ENCODE results near the gene SRBD1. TPM values are rescaled to one million over a fixed set of nuclear protein-coding genes. Genes with fewer than 3 reads are reported as not detected.

Gene SRBD1
- polyA plus RNA-seq, 2 of the 4 experiments (the other 2 are of a cell fraction) = 11.0 to 13.7 TPM

DNA sequence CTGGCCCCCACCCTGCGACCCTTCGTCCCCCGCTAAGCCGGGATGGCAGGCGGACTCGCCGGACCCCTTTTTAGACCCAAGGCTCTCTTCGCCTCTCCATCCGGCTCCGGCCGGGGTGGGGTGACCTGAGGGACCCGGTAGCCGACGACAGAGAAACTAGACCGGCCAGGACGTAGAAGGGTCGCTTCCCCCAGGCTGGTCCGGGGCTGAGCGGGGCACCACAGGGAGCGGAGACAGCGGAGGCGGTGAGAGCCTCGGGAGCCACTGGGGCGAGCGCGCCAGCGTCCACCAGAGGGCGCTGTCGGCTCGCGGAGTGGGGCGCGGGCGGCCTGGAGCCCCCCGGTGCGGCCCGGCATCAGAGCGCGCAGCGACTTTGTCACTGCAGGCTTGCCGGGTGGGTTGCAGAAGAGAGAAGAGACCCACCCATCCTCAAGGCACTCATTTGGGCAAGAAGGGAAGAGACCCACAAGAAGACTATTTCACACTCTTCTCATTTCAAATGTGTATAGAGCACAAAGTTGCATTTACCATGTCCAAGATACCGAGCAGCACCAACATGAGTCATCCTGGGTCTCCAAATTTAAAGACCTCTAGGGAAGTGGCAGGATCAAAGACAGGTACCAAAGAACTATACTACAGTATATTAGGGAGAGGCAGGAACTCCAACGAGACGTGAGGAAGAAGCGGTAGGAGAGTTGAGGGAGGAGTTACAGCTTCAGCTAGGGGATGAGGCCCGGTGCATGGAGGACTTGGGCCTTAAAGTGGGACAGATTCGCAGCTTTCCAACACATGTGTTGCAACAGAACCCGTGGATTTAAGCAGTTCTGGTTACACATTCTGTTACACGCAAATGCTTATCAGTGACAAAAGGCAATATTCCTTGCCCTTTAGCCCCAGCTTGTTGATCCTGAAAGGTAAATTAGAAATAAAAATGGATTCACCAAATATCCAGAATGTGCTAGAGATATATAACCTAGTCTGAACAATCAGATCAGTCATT, 32.8 kb upstream of the SRBD1 start:
- peak overlapping the region; percentile 89 to 93 for H3K27ac ChIP-seq
- peak overlapping the region; percentile 96 for H3K4me2 ChIP-seq
- ChIA-PET POLR2A (interaction anchor here (1.1 kb wide), 1 partner anchor 292 kb away, joined by 5 read pairs; no protein-coding TSS in a partner anchor), CTCF (interaction anchor here (0.6 to 4.8 kb wide), 42 partner anchors 9 to 815 kb away, joined by 3 to 76 read pairs (median 4); no protein-coding TSS in a partner anchor)
- TF ChIP-seq, protein P1, sequence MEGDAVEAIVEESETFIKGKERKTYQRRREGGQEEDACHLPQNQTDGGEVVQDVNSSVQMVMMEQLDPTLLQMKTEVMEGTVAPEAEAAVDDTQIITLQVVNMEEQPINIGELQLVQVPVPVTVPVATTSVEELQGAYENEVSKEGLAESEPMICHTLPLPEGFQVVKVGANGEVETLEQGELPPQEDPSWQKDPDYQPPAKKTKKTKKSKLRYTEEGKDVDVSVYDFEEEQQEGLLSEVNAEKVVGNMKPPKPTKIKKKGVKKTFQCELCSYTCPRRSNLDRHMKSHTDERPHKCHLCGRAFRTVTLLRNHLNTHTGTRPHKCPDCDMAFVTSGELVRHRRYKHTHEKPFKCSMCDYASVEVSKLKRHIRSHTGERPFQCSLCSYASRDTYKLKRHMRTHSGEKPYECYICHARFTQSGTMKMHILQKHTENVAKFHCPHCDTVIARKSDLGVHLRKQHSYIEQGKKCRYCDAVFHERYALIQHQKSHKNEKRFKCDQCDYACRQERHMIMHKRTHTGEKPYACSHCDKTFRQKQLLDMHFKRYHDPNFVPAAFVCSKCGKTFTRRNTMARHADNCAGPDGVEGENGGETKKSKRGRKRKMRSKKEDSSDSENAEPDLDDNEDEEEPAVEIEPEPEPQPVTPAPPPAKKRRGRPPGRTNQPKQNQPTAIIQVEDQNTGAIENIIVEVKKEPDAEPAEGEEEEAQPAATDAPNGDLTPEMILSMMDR (IDR thresholded peaks at IDR 0.05) = peak; percentile 99
- TF ChIP-seq RNF2 (IDR thresholded peaks at IDR 0.05; ENCODE audit: borderline replicate concordance, low read depth) = 0 out of 2 replicates have a peak, but pooled peaks have one; percentile 63
- TF ChIP-seq ZC3H11A (IDR thresholded peaks at IDR 0.05) = no peak
- TF ChIP-seq RAD21 (conservative IDR thresholded peaks at IDR 0.05 in 1 of 2, IDR thresholded peaks at IDR 0.05 in 1 of 2) = peak; percentile 94 to 100
- TF ChIP-seq SREBF2 (IDR thresholded peaks at IDR 0.05) = no peak
- TF ChIP-seq FOSL2 (IDR thresholded peaks at IDR 0.05) = no peak
- TF ChIP-seq FOSL2 (CRISPR knock-in tag; IDR thresholded peaks at IDR 0.05) = peak; percentile 72
- TF ChIP-seq SMC3 (IDR thresholded peaks at IDR 0.05) = peak; percentile 99
- ATAC-seq (peak; percentile 94 to 99), DNase-seq (ENCODE audit: low read depth in 1 of 2, low spot score in 1 of 2) (peak; percentile 61 to 90), FAIRE-seq (no peak)
- peak overlapping the region; percentile 63 for H3K4me3 ChIP-seq
- H3K4me1 ChIP-seq = peaks cover 15% of the 10 kb centered on the region
- no peaks in the 10 kb centered on the region for H3K9me3 ChIP-seq
- WGBS (ENCODE audit: missing lambda C conversion rate) = 19% methylated on average over 30 of the region's 49 CpGs

DNA sequence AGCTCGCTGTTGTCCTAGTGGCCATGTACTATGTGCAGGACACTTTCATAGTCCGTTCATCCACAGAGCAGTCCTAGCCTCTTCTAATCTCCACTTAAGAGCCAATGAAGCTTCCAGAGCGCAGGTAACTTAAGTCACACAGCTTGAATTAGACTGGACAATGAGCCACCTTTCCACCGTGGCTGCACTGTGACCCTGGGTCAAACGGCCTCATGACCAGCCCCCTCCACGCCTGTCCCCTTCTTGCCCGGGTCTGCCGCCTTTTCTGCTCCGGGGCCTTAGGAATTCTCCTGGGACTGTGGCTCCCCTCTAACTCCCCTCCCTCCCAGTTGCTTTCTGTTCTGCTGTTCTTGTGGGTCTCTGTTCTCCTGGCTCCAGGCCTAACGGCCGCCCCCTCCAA, 32.0 kb upstream of the SRBD1 start:
- no peaks in the 10 kb centered on the region for H3K9me3 ChIP-seq
- ATAC-seq (peak; percentile 22 to 51), DNase-seq (ENCODE audit: low read depth in 1 of 2, low spot score in 1 of 2) (no peak), FAIRE-seq (no peak)
- H3K4me2 ChIP-seq = peak overlapping the region; percentile 96
- peaks cover 10% of the 10 kb centered on the region for H3K4me1 ChIP-seq
- ChIA-PET POLR2A (no interaction called here), CTCF (interaction anchor here (0.6 to 3.5 kb wide), 25 partner anchors 9 to 724 kb away, joined by 3 to 33 read pairs (median 3); no protein-coding TSS in a partner anchor)
- H3K27ac ChIP-seq = peak overlapping the region; percentile 89 to 93
- TF ChIP-seq POLR2AphosphoS2 (conservative IDR thresholded peaks at IDR 0.05; ENCODE audit: low read length) (no peak), CHD2 (IDR thresholded peaks at IDR 0.05; ENCODE audit: low read length, partially characterized antibody) (no peak), RNF2 (IDR thresholded peaks at IDR 0.05; ENCODE audit: borderline replicate concordance, low read depth) (no peak), GATA3 (IDR thresholded peaks at IDR 0.05; ENCODE audit: borderline replicate concordance) (no peak), MYC (IDR thresholded peaks at IDR 0.05; ENCODE audit: borderline replicate concordance, low read length) (no peak), RARB (CRISPR knock-in tag; IDR thresholded peaks at IDR 0.05) (no peak), MAFK (IDR thresholded peaks at IDR 0.05; ENCODE audit: partially characterized antibody) (no peak), HDAC2 (IDR thresholded peaks at IDR 0.05) (no peak), NPAS2 (CRISPR knock-in tag; IDR thresholded peaks at IDR 0.05; ENCODE audit: borderline replicate concordance) (no peak), FOSB (CRISPR knock-in tag; IDR thresholded peaks at IDR 0.05) (no peak), ESRRA (IDR thresholded peaks at IDR 0.05; ENCODE audit: borderline replicate concordance, low read length) (no peak), KDM5A (IDR thresholded peaks at IDR 0.05) (no peak), HEYL (CRISPR knock-in tag; IDR thresholded peaks at IDR 0.05) (no peak), RFX5 (IDR thresholded peaks at IDR 0.05) (no peak), ZC3H11A (IDR thresholded peaks at IDR 0.05) (no peak), HOXA7 (CRISPR knock-in tag; IDR thresholded peaks at IDR 0.05) (no peak), EP300 (IDR thresholded peaks at IDR 0.05) (no peak)
- TF ChIP-seq, protein P2, sequence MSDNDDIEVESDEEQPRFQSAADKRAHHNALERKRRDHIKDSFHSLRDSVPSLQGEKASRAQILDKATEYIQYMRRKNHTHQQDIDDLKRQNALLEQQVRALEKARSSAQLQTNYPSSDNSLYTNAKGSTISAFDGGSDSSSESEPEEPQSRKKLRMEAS (IDR thresholded peaks at IDR 0.05) = no peak
- WGBS (ENCODE audit: missing lambda C conversion rate) = 23% methylated on average over 11 of the region's 11 CpGs
- peak overlapping the region; percentile 63 for H3K4me3 ChIP-seq
